ENCODE measurements around the gene MTRR.

MTRR gene

GRCh38 chr5:7868773-7869473 lies at the start of gene MTRR, which contains the start of gene FASTKD3:
TSS of gene MTRR (plus strand) at chr5:7869148. CDS start at chr5:7870795, 1,647 bp downstream.
TSS of gene FASTKD3 (minus strand) at chr5:7869031. CDS start at chr5:7868083, 948 bp downstream.
- FAIRE-seq: peak; percentile 99
- peak; percentile 88 for DNase-seq (ENCODE audit: extremely low spot score, insufficient read length, low read depth)

DNA sequence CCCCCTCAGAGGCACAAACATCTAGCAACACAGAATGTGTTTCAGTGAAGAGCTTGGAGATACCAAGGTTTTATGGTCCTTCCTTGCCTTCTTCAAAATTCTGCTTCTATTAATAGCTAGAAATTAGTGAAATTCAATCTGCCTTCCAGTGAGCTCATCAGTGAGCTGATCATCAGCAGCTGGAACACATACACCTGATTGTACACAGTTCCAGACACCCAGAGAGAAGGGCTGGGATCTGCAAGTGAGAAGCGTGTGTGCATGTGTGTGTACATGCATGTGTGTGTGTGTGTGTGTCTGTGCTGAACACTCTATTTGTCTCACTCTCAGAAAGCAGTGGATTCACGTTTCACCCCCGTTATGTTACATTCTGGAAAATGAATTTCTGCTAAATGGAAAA lies 46.5 kb upstream of the MTRR start:
- FAIRE-seq (no peak), DNase-seq (ENCODE audit: extremely low spot score, insufficient read length, low read depth) (no peak)

- DNase-seq (ENCODE audit: extremely low spot score, insufficient read length, low read depth) (no peak), FAIRE-seq (no peak)
Observed at GRCh38 chr5:7823594-7823993, 45.4 kb upstream of the MTRR start.

DNA sequence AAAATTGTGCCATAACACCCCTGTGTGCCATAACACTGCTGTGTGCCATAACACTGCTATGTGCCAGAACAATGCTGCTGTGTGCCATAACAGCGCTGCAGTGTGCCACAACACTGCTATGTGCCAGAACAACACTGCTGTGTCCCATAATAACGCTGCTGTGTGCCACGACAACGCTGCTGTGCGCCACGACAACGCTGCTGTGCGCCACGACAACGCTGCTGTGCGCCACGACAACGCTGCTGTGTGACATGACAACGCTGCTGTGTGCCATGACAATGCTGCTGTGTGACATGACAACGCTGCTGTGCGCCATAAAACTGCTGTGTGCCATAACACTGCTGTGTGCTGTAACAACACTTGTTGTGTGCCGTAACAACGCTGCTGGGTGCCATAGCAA lies 44.0 kb upstream of the MTRR start:
- FAIRE-seq (no peak), DNase-seq (ENCODE audit: extremely low spot score, insufficient read length, low read depth) (no peak)

- FAIRE-seq: no peak
- no peak for DNase-seq (ENCODE audit: extremely low spot score, insufficient read length, low read depth)
Observed at GRCh38 chr5:7825630-7826029, 43.3 kb upstream of the MTRR start.

GRCh38 chr5:7827610-7828009 lies 41.3 kb upstream of the MTRR start:
- no peak for DNase-seq (ENCODE audit: extremely low spot score, insufficient read length, low read depth)
- no peak for FAIRE-seq

DNA sequence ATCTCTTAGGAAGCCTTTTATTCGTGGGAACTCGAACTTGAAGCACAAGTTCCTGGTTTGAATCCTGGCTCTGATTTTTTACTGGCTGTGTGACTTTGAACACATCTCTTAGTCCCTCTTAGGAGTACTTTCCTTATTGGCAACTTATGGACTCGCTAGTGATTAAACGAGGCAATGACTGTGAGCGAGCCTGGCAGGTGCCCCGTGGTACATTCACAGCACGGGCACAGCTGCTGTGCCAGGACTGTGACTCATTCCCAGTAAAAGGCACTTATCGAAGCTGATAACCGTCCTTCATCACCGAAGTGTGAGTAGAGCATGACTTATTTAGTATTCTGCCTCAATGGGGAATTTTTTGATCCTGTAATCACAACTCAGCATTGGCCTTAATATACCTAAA lies 40.7 kb upstream of the MTRR start:
- DNase-seq (ENCODE audit: extremely low spot score, insufficient read length, low read depth) (no peak), FAIRE-seq (no peak)

- FAIRE-seq (no peak), DNase-seq (ENCODE audit: extremely low spot score, insufficient read length, low read depth) (no peak)
Observed at GRCh38 chr5:7834982-7835381, 34.0 kb upstream of the MTRR start.

DNA sequence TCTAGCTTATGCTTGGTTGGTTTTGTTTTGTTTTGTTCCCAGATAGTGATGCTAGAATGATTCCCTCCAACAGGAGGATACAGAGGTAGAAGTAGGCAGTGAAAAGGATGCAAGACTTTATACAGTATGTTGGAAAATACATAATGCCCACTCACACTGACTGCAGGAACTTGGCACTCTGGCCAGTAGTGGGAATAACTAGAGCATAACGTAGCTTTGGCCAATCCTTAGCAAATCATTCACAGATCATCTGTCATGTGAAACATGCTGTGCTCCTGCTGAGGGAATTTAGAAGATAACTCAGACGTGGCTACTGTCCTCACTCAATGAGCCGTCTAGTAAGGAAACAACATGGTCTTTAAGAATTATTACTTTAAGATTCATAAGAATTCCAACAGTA lies 31.5 kb upstream of the MTRR start:
- DNase-seq (ENCODE audit: extremely low spot score, insufficient read length, low read depth) (no peak), FAIRE-seq (no peak)

DNA sequence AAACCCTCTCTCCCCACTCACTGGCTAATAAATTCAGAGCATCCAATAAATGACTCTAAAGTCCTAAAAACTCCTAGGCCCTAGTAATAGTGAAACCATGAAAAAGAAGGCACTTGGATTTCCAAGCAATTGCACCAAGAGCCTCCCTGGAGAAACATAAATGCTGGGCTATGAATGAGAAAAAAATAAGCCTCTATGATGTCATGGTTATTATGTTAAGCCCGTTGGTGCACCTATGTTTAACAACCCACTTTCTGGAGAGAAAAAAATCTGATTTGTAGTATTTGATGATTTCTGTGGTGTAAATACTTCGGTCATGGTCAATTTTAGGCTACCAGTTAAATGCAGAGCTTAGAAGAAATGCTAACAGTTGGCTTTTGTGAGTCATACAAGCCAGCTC lies 26.4 kb upstream of the MTRR start:
- FAIRE-seq (no peak), DNase-seq (ENCODE audit: extremely low spot score, insufficient read length, low read depth) (no peak)

- DNase-seq (ENCODE audit: extremely low spot score, insufficient read length, low read depth) (no peak), FAIRE-seq (no peak)
Observed at GRCh38 chr5:7844901-7845300, 24.0 kb upstream of the MTRR start.

GRCh38 chr5:7845557-7845956 lies 23.4 kb upstream of the MTRR start:
- DNase-seq (ENCODE audit: extremely low spot score, insufficient read length, low read depth): no peak

GRCh38 chr5:7846327-7846726 lies 22.6 kb upstream of the MTRR start:
- FAIRE-seq (no peak), DNase-seq (ENCODE audit: extremely low spot score, insufficient read length, low read depth) (no peak)

More at GRCh38 chr5:7845557-7845956, 23.4 kb upstream of the MTRR start:
- no peak for FAIRE-seq

DNA sequence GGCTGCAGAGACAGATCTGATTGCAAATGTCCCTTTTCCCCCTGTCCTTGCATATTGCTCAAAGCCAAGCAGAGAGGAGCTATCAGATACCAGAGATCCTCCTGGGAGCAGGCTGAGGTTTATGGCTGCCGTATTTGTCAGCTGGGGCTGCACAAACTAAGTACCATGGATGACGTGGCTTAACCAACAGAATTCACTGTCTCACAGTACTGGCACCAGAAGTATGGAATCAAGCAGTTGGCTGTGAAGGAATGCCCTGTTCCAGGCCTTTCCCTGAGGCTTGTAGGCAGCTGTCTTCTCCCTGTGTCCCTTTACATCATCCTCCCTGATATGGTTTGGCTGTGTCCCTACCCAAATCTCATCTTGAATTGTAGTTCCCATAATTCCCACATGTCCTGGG lies 20.7 kb upstream of the MTRR start:
- DNase-seq (ENCODE audit: extremely low spot score, insufficient read length, low read depth): no peak
- FAIRE-seq: no peak

DNA sequence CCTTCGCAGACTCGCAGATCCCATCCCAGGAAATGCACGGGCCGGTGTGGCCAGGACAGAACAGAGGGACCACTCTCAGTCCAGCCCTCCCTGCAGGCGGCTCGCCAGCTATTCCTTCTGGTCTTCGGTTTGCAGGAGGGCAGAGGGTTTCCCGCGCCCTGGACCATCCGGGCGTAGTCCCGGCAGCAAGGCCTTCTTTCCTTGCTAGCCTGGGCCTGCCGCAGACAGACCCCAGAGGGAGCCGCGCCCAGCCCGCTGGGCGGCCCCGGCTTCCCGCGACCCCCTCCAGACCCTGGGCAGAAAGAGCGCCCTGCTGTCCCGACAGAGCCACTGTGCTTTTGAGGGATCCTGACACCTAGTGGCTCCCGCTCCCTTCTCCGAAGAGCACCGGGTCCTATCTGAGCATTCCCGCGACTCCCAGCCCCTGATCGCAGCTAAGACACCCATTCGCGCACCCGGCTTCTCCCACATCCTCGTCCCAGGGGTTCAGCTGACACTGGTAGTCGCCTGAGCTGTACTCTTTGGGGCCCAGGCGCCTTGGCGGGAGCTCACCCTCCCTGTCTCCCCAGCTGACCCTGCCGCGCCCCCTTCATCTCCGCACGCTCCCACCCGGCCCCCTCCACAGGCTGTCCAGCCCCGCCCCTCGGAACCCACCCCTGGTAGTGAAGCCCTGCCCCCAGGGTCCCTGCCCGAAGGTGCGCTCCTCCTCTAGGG lies 19.1 kb upstream of the MTRR start:
- no peak for FAIRE-seq
- DNase-seq (ENCODE audit: extremely low spot score, insufficient read length, low read depth): no peak

DNA sequence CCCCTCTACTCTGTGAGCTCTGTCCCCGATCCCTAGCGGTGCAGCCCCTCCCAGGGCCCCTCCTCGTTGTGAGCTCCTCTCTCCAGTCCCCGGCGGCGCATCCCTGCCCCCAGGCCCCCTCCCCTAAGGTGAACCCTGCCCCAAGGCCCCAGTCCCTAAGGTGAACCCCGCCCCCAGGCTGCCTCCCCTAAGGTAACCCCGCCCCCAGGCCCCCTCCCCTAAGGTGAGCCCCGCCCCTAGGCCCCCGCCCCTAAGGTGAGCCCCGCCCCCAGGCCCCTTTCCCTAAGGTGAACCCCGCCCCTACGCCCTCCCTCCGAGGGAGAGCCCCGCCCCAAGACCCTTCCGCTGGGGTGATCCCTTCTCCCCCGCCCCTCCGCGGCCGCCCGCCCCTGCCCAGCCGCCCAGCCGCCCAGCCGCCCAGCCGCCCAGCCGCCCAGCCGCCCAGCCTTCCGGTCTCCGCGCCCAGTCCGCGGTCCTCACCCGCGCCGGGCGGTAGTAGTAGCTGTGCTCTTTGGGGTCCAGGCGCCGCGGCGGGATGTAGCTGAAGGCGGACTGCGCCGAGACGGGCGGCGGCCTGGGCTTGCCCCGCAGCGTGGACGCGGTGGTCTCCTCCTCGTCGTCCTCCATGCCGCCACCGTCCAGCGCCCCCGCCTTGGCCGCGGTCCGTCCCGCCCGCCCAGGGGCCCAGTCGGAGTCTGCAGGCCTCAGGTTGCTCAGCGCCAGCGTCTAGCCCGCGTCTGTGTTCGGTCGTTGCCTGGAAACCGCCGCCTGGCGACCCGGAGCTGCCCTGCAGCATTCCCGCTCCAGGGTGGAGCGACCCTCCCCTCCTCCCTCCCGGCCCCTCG lies 18.3 kb upstream of the MTRR start, which contains the start of gene CFAP90:
CFAP90 (minus strand) TSS at position 739 of the 845 bp plus-strand sequence; CDS start at position 627, 112 bp downstream.
- DNase-seq (ENCODE audit: extremely low spot score, insufficient read length, low read depth): no peak
- FAIRE-seq: no peak

GRCh38 chr5:7851240-7851592 lies 17.7 kb upstream of the MTRR start:
- FAIRE-seq (no peak), DNase-seq (ENCODE audit: extremely low spot score, insufficient read length, low read depth) (no peak)

DNA sequence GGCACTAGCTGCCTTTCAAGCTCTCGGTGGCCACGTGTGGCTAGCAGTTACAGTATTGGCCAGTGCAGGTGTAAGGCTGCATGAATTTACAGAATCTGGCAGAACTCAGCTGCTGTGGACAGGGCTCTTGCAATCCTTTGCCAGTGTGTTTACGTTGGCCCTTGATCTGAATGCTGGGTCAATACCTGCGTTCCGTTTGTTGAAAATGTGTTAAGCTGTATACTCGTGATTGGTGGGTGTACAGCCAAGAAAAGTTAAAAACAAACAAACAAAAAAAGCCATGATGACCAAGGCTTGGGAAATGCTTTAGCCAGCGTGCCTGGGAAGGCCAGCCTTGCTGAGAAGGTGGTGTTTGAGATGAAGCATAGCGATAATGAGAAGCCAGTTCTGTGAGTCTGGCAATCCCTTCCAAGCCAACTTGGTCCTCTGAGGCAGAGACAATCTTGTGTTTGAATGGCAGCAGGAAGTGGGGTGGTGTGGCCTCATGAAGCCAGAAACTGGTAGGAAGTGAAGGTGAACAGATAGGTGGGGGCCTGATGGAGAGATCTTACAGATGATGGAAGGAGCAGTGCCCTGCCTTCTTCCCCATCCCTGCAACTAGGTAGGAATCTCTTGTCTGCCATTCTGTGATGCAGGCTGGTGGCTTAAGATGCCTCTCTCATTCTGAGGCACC lies 17.2 kb upstream of the MTRR start:
- DNase-seq (ENCODE audit: extremely low spot score, insufficient read length, low read depth) (no peak), FAIRE-seq (no peak)

- FAIRE-seq (no peak), DNase-seq (ENCODE audit: extremely low spot score, insufficient read length, low read depth) (no peak)
Observed at GRCh38 chr5:7852542-7852941, 16.4 kb upstream of the MTRR start.

GRCh38 chr5:7852988-7853387 lies 16.0 kb upstream of the MTRR start:
- no peak for FAIRE-seq
- DNase-seq (ENCODE audit: extremely low spot score, insufficient read length, low read depth): no peak

Measured in GM18507 (cell line).